K562 (cell line): ENCODE measurements around the gene SNRNP70.
"Not testable (repeated sequence)": the region's sequence is repeated elsewhere in the genome, so short reads cannot be mapped to it uniquely, and the experiment has no call there.

Experiments
- ERF ChIP-seq: fragments of 450-650 bp; formaldehyde crosslinking; IDR thresholded peaks from 2 replicates; pipeline ENCODE4 v1.4.0; 2020; ENCODE audit warnings: mild to moderate bottlenecking, mixed read lengths
- NFRKB ChIP-seq: fragments of 450-650 bp; IDR thresholded peaks from 2 replicates; pipeline ENCODE4 v1.6.1; 2016; ENCODE audit warnings: low read depth
- RBM22 ChIP-seq: fragments of 200-400 bp; formaldehyde crosslinking; IDR thresholded peaks from 2 replicates; pipeline ENCODE4 v1.6.1; 2018; ENCODE audit warnings: low read length, low read depth; ENCODE audit not compliant: poor library complexity, severe bottlenecking
- SP2 ChIP-seq: IDR thresholded peaks from 2 replicates; pipeline ENCODE4 v1.6.1; 2011; ENCODE audit warnings: mild to moderate bottlenecking, low read depth, low read length, moderate library complexity; ENCODE audit not compliant: poor library complexity, severe bottlenecking; ENCODE audit errors: extremely low read depth
- ZBTB1 ChIP-seq: sonication (generic); formaldehyde crosslinking; IDR thresholded peaks from 2 replicates; pipeline ENCODE4 v1.8.1; 2023; ENCODE audit warnings: missing genetic modification reagents, low read depth, mild to moderate bottlenecking, borderline replicate concordance
- TF ChIP-seq, protein P1 (sequence below), 3 experiments: IDR thresholded peaks in 2 of 3; conservative IDR thresholded peaks in 1 of 3; 2 replicates each; pipeline ENCODE4 v1.5.1; 2011 to 2012; ENCODE audit warnings: low read length in 3 of 3, mild to moderate bottlenecking in 3 of 3, control low read depth in 2 of 3, improper control_type of control experiment in 1 of 3, inconsistent platforms in 1 of 3, low read depth in 1 of 3, mixed read lengths in 1 of 3, moderate library complexity in 1 of 3; ENCODE audit not compliant: insufficient read depth in 2 of 3

DNA sequence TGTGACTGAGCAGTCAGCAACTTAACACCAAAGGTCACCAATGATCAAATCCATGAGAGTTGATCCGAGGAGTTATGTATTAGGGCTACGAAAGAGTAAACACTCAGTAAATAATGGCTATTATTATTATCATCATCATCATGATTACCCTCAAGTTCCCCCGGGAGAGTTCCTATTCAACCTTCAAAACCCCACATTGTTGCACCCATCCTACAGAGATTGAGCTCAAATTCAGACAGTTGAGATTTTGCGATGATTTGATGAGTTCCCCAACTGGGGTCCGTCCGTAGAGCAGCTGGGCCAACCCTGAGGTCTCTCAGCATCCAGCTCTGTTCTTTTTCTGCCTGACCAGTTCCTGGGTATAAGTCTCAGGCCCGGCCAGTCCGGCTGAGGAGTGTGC, 47.1 kb upstream of the SNRNP70 start:
- not testable (repeated sequence) for TF ChIP-seq SP2; ZBTB1 (CRISPR knock-in tag); NFRKB; RBM22; ERF
- TF ChIP-seq, protein P1, sequence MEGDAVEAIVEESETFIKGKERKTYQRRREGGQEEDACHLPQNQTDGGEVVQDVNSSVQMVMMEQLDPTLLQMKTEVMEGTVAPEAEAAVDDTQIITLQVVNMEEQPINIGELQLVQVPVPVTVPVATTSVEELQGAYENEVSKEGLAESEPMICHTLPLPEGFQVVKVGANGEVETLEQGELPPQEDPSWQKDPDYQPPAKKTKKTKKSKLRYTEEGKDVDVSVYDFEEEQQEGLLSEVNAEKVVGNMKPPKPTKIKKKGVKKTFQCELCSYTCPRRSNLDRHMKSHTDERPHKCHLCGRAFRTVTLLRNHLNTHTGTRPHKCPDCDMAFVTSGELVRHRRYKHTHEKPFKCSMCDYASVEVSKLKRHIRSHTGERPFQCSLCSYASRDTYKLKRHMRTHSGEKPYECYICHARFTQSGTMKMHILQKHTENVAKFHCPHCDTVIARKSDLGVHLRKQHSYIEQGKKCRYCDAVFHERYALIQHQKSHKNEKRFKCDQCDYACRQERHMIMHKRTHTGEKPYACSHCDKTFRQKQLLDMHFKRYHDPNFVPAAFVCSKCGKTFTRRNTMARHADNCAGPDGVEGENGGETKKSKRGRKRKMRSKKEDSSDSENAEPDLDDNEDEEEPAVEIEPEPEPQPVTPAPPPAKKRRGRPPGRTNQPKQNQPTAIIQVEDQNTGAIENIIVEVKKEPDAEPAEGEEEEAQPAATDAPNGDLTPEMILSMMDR (IDR thresholded peaks at IDR 0.05 in 2 of 3, conservative IDR thresholded peaks at IDR 0.05 in 1 of 3; ENCODE audit: insufficient read depth in 2 of 3, low read depth in 1 of 3, low read length in 3 of 3), result not testable (repeated sequence)
